PC-9 (cell line): ENCODE results near the gene TSPAN3. TPM values are rescaled to one million over a fixed set of nuclear protein-coding genes. Genes with fewer than 3 reads are reported as not detected.
A peak's percentile ranks its signal among the peaks of the same experiment; 100 is the strongest.

Experiments
- BruUV-seq: library from RNA; stranded (reverse); fragments of 400-500 nt; replicated peaks from 2 replicates; lab custom pipeline; 2021; lab: Mats Ljungman, UMichigan
- CTCF ChIA-PET: fragments of 300-600 bp; sonication (Branson Sonifier 250); formaldehyde crosslinking; loops from one replicate; lab custom pipeline; 2022; ENCODE audit warnings: antibody characterized with exemption; lab: Charles Lee
- POLR2A ChIA-PET: fragments of 300-600 bp; sonication (Branson Sonifier 250); formaldehyde crosslinking; loops from one replicate; lab custom pipeline; 2022; ENCODE audit warnings: antibody characterized with exemption; ENCODE audit not compliant: unreplicated experiment; lab: Charles Lee
- DNase-seq, 2 experiments: peaks; one replicate each; pipeline versions ENCODE4 v3.0.0 to v3.0.0-alpha.2; 2015 to 2022; ENCODE audit warnings: mixed read lengths in 1 of 2
- H2AFZ ChIP-seq: fragments of 200-600 bp; sonication (generic); 2 replicates; pipeline ENCODE4 v1.8.1; 2017; ENCODE audit warnings: antibody characterized with exemption
- H3F3A ChIP-seq: fragments of 200-600 bp; sonication (generic); 2 replicates; pipeline ENCODE4 v1.8.1; 2017; ENCODE audit warnings: antibody characterized with exemption, mild to moderate bottlenecking, low read depth; ENCODE audit not compliant: insufficient read depth
- H3K27ac ChIP-seq: fragments of 200-600 bp; sonication (generic); 2 replicates; pipeline ENCODE4 v1.6.1; 2016; ENCODE audit warnings: mixed run types
- H3K27me3 ChIP-seq: fragments of 200-600 bp; sonication (generic); 2 replicates; pipeline ENCODE4 v1.6.1; 2016; ENCODE audit warnings: low read depth, mixed run types; ENCODE audit not compliant: insufficient read depth
- H3K36me3 ChIP-seq: fragments of 200-600 bp; sonication (generic); 2 replicates; pipeline ENCODE4 v1.6.1; 2016; ENCODE audit warnings: low read depth, mixed run types
- H3K4me1 ChIP-seq: fragments of 200-600 bp; sonication (generic); replicated peaks from 2 replicates; pipeline ENCODE4 v1.6.1; 2016; ENCODE audit warnings: mixed run types; ENCODE audit not compliant: insufficient read depth
- H3K4me2 ChIP-seq: fragments of 200-600 bp; sonication (generic); 2 replicates; pipeline ENCODE4 v1.6.1; 2017; ENCODE audit warnings: mixed run types
- H3K4me3 ChIP-seq: fragments of 200-600 bp; sonication (generic); 2 replicates; pipeline ENCODE4 v1.6.1; 2016; ENCODE audit warnings: mixed run types
- H3K79me2 ChIP-seq: fragments of 200-600 bp; sonication (generic); 2 replicates; pipeline ENCODE4 v1.6.1; 2017; ENCODE audit warnings: low read depth, mixed run types
- H3K9me2 ChIP-seq: fragments of 200-600 bp; sonication (generic); 2 replicates; pipeline ENCODE4 v1.8.1; 2017; ENCODE audit warnings: mild to moderate bottlenecking; ENCODE audit not compliant: insufficient read depth
- H3K9me3 ChIP-seq: fragments of 200-600 bp; sonication (generic); 2 replicates; pipeline ENCODE4 v1.8.1; 2016; ENCODE audit warnings: low read depth; ENCODE audit not compliant: insufficient read depth
- H4K20me1 ChIP-seq: fragments of 200-600 bp; sonication (generic); 2 replicates; pipeline ENCODE4 v1.8.1; 2017; ENCODE audit not compliant: insufficient read depth
- EZH2 ChIP-seq: fragments of 200-600 bp; sonication (generic); IDR thresholded peaks from 2 replicates; pipeline ENCODE4 v1.8.0; 2017; ENCODE audit warnings: antibody characterized with exemption, low read depth
- intact Hi-C: fragments of 100-400 bp; cut with micrococcal nuclease; formaldehyde crosslinking; loops from one replicate; pipeline ENCODE4 v1.10.0; 2022; ENCODE audit not compliant: unreplicated experiment
- total RNA-seq: library from RNA; stranded (reverse); gene quantifications from 2 replicates; pipeline ENCODE4 v1.2.3, GENCODE V29; 2021
- TF ChIP-seq, protein P1 (sequence below): fragments of 200-600 bp; sonication (generic); conservative IDR thresholded peaks from 2 replicates; pipeline ENCODE4 v1.6.1; 2017; ENCODE audit warnings: mixed run types, antibody characterized with exemption, mild to moderate bottlenecking, moderate library complexity

The TSPAN3 gene
- total RNA-seq, 1 experiment from 2014 or later, result 151 TPM

GRCh38 chr15:76994971-76995945, 75.7 kb downstream of the TSPAN3 start, which contains the start of gene PSTPIP1:
PSTPIP1 (plus strand) TSS chr15:76995126; CDS start chr15:76995574, 448 bp downstream.
- Histone ChIP-seq H3K27me3 (no peaks in the 10 kb centered on the region), H3K4me2 (no peak within 1 kb of the TSS), H3K9me2 (no peaks in the 10 kb centered on the region), H3K36me3 (no peaks in the 10 kb centered on the region), H2AFZ (no peak within 1 kb of the TSS), H4K20me1 (no peaks in the 10 kb centered on the region), H3K79me2 (no peaks in the 10 kb centered on the region), H3K27ac (no peak within 1 kb of the TSS), H3K9me3 (no peaks in the 10 kb centered on the region), H3K4me3 (no peak within 1 kb of the TSS), H3F3A (no peaks in the 10 kb centered on the region), H3K4me1 (no peaks in the 10 kb centered on the region)
- POLR2A ChIA-PET, result interaction anchor here (0.6 kb wide), 1 partner anchor 12 kb away, joined by 4 read pairs; no protein-coding TSS in a partner anchor
- intact Hi-C loops, result no loop called here
- BruUV-seq, result no TSS peak
- CTCF ChIA-PET, result interaction anchor here (0.6 kb wide), 2 partner anchors 17 to 503 kb away, joined by 3 to 5 read pairs; no protein-coding TSS in a partner anchor
- TF ChIP-seq EZH2, result no peak
- TF ChIP-seq, protein P1, sequence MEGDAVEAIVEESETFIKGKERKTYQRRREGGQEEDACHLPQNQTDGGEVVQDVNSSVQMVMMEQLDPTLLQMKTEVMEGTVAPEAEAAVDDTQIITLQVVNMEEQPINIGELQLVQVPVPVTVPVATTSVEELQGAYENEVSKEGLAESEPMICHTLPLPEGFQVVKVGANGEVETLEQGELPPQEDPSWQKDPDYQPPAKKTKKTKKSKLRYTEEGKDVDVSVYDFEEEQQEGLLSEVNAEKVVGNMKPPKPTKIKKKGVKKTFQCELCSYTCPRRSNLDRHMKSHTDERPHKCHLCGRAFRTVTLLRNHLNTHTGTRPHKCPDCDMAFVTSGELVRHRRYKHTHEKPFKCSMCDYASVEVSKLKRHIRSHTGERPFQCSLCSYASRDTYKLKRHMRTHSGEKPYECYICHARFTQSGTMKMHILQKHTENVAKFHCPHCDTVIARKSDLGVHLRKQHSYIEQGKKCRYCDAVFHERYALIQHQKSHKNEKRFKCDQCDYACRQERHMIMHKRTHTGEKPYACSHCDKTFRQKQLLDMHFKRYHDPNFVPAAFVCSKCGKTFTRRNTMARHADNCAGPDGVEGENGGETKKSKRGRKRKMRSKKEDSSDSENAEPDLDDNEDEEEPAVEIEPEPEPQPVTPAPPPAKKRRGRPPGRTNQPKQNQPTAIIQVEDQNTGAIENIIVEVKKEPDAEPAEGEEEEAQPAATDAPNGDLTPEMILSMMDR, result no peak
- no peak for DNase-seq

DNA sequence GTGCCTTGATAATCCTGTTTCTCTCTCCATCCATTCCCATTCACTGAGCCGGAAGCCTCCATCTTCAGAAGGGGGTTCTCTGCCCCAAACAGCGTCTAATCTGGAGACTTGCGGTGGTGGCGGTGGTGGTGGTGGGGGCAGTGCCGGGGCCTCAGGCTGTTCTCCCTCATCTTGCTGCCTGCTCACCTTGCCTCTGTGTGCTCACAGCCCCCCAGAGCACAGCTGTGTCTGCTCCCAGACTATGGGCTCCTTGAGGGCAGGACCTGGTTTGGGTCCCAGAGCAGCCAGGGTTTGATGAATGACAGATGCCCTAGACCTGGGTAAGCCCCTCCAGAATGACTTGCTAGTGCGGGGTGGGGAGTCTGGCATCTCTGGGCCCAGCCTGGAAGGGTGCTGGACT, 76.4 kb downstream of the TSPAN3 start:
- Histone ChIP-seq H3K79me2 (no peaks in the 10 kb centered on the region), H3K36me3 (no peaks in the 10 kb centered on the region), H2AFZ (no peak overlapping the region), H3K4me3 (no peak overlapping the region), H3K9me2 (no peaks in the 10 kb centered on the region), H3K4me2 (no peak overlapping the region), H3K27me3 (no peaks in the 10 kb centered on the region), H3F3A (no peaks in the 10 kb centered on the region), H3K9me3 (no peaks in the 10 kb centered on the region), H3K27ac (no peak overlapping the region), H4K20me1 (no peaks in the 10 kb centered on the region), H3K4me1 (no peaks in the 10 kb centered on the region)
- no TSS peak for BruUV-seq
- TF ChIP-seq, protein P1, result no peak
- TF ChIP-seq EZH2, result no peak
- ChIA-PET POLR2A (interaction anchor here (0.6 kb wide), 1 partner anchor 11 kb away, joined by 4 read pairs; no protein-coding TSS in a partner anchor), CTCF (no interaction called here)
- no peak for DNase-seq
- intact Hi-C loops, result no loop called here

GRCh38 chr15:76994001-76994400, 76.9 kb downstream of the TSPAN3 start:
- no peaks in the 10 kb centered on the region for H3K36me3 ChIP-seq
- DNase-seq, result peak in 1 of 2 experiments; percentile 47
- no peaks in the 10 kb centered on the region for H3K9me2 ChIP-seq
- H3K27me3 ChIP-seq, result no peaks in the 10 kb centered on the region
- no peaks in the 10 kb centered on the region for H3F3A ChIP-seq
- H3K9me3 ChIP-seq, result no peaks in the 10 kb centered on the region
- H3K79me2 ChIP-seq, result no peaks in the 10 kb centered on the region
- H2AFZ ChIP-seq, result no peak overlapping the region
- H4K20me1 ChIP-seq, result no peaks in the 10 kb centered on the region
- POLR2A ChIA-PET, result no interaction called here
- H3K4me1 ChIP-seq, result no peaks in the 10 kb centered on the region
- no TSS peak for BruUV-seq
- CTCF ChIA-PET, result no interaction called here
- intact Hi-C loops, result no loop called here
- H3K27ac ChIP-seq, result no peak overlapping the region
- no peak overlapping the region for H3K4me2 ChIP-seq
- H3K4me3 ChIP-seq, result no peak overlapping the region
- TF ChIP-seq, protein P1, result no peak
- TF ChIP-seq EZH2, result no peak
